HepG2 (cell line): ENCODE results near the gene KHK.
"Not testable (repeated sequence)": the region's sequence is repeated elsewhere in the genome, so short reads cannot be mapped to it uniquely, and the experiment has no call there.

Experiments
- CTCF ChIP-seq: sonication (generic); formaldehyde crosslinking; IDR thresholded peaks from 2 replicates; pipeline ENCODE4 v1.5.0; 2020; ENCODE audit warnings: mild to moderate bottlenecking, missing genetic modification reagents, moderate library complexity
- IRX3 ChIP-seq: sonication (generic); formaldehyde crosslinking; IDR thresholded peaks from 2 replicates; pipeline ENCODE4 v1.8.1; 2023; ENCODE audit warnings: mild to moderate bottlenecking, low read depth, missing genetic modification reagents, borderline replicate concordance
- JUND ChIP-seq: sonication (generic); formaldehyde crosslinking; IDR thresholded peaks from 2 replicates; pipeline ENCODE4 v1.8.0; 2022; ENCODE audit warnings: mild to moderate bottlenecking, missing genetic modification reagents
- MAFK ChIP-seq, 2 experiments: IDR thresholded peaks in 1 of 2; conservative IDR thresholded peaks in 1 of 2; 2 replicates each; pipeline ENCODE4 v1.6.1; 2011; ENCODE audit warnings: improper control_type of control experiment in 2 of 2, low read length in 2 of 2
- MXI1 ChIP-seq: IDR thresholded peaks from 3 replicates; pipeline ENCODE4 v1.6.1; 2012; ENCODE audit warnings: low read depth, low read length, inconsistent platforms, borderline replicate concordance
- NR2C2 ChIP-seq: sonication (generic); formaldehyde crosslinking; IDR thresholded peaks from 2 replicates; pipeline ENCODE4 v1.4.0; 2020; ENCODE audit warnings: missing genetic modification reagents, mild to moderate bottlenecking, moderate library complexity, borderline replicate concordance
- SAP130 ChIP-seq: IDR thresholded peaks from 2 replicates; pipeline ENCODE4 v1.6.1; 2016; ENCODE audit warnings: low read depth
- TFE3 ChIP-seq: IDR thresholded peaks from 2 replicates; pipeline ENCODE4 v1.6.1; 2016
- ZNF335 ChIP-seq: sonication (generic); formaldehyde crosslinking; IDR thresholded peaks from 2 replicates; pipeline ENCODE4 v1.4.0; 2020; ENCODE audit warnings: missing genetic modification reagents
- ZNF503 ChIP-seq: sonication (generic); formaldehyde crosslinking; IDR thresholded peaks from 2 replicates; pipeline ENCODE4 v1.4.0; 2020; ENCODE audit warnings: missing genetic modification reagents

- not testable (repeated sequence) for TF ChIP-seq NR2C2 (CRISPR knock-in tag); MAFK (conservative IDR thresholded peaks at IDR 0.05 in 1 of 2, IDR thresholded peaks at IDR 0.05 in 1 of 2; ENCODE audit: low read length in 2 of 2); CTCF (CRISPR knock-in tag); ZNF335; TFE3; MXI1; IRX3; SAP130 (CRISPR knock-in tag); JUND (CRISPR knock-in tag); ZNF503
Observed at GRCh38 chr2:27075566-27075871, 11.1 kb upstream of the KHK start.
